Kidney epithelial cell (primary cell): ENCODE results near the gene P2RY8. TPM values are rescaled to one million over a fixed set of nuclear protein-coding genes. Genes with fewer than 3 reads are reported as not detected.
"Not testable (repeated sequence)": the region's sequence is repeated elsewhere in the genome, so short reads cannot be mapped to it uniquely, and the experiment has no call there.

Experiments used
- DNase-seq: peaks from one replicate; pipeline ENCODE4 v3.0.0-alpha.2; 2010; ENCODE audit warnings: low read depth
- H3K27me3 ChIP-seq: 2 replicates; pipeline ENCODE4 v1.6.0; 2011; ENCODE audit warnings: low read length; ENCODE audit not compliant: control insufficient read depth, insufficient read depth
- H3K36me3 ChIP-seq: 2 replicates; pipeline ENCODE4 v1.5.1; 2011; ENCODE audit warnings: low read length; ENCODE audit not compliant: control insufficient read depth, insufficient read depth
- H3K4me3 ChIP-seq: 2 replicates; pipeline ENCODE4 v1.5.1; 2011; ENCODE audit warnings: low read depth, mild to moderate bottlenecking, control low read depth, low read length
- total RNA-seq: library from RNA; depleted of rRNA; stranded (reverse); fragments of >200 nt; gene quantifications from 2 replicates; pipeline ENCODE4 v1.2.3, GENCODE V29; 2015
- TF ChIP-seq, protein P1 (sequence below): IDR thresholded peaks from 2 replicates; pipeline ENCODE4 v1.5.1; 2011; ENCODE audit warnings: mild to moderate bottlenecking, moderate library complexity, low read length, control low read depth, inconsistent platforms; ENCODE audit not compliant: insufficient read depth, poor library complexity, severe bottlenecking

The P2RY8 gene
- total RNA-seq, 1 donor from 2014 or later, result not detected

DNA sequence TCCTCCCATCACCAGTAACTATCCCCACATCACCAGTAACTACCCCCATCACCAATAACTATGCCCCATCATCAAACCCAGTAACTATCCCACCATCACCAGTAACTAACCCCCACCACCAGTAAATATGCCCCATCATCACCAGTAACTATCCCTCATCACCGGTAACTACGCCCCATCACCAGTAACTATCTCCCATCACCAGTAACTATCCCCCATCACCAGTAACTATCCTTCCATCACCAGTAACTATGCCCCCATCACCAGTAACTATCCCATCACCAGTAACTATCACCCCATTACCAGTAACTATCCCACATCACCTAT lies 87.2 kb downstream of the P2RY8 start:
- DNase-seq, result no peak
- TF ChIP-seq, protein P1, sequence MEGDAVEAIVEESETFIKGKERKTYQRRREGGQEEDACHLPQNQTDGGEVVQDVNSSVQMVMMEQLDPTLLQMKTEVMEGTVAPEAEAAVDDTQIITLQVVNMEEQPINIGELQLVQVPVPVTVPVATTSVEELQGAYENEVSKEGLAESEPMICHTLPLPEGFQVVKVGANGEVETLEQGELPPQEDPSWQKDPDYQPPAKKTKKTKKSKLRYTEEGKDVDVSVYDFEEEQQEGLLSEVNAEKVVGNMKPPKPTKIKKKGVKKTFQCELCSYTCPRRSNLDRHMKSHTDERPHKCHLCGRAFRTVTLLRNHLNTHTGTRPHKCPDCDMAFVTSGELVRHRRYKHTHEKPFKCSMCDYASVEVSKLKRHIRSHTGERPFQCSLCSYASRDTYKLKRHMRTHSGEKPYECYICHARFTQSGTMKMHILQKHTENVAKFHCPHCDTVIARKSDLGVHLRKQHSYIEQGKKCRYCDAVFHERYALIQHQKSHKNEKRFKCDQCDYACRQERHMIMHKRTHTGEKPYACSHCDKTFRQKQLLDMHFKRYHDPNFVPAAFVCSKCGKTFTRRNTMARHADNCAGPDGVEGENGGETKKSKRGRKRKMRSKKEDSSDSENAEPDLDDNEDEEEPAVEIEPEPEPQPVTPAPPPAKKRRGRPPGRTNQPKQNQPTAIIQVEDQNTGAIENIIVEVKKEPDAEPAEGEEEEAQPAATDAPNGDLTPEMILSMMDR, result no peak
- Histone ChIP-seq H3K36me3 (no peaks in the 10 kb centered on the region), H3K27me3 (no peaks in the 10 kb centered on the region), H3K4me3 (no peak overlapping the region)

DNA sequence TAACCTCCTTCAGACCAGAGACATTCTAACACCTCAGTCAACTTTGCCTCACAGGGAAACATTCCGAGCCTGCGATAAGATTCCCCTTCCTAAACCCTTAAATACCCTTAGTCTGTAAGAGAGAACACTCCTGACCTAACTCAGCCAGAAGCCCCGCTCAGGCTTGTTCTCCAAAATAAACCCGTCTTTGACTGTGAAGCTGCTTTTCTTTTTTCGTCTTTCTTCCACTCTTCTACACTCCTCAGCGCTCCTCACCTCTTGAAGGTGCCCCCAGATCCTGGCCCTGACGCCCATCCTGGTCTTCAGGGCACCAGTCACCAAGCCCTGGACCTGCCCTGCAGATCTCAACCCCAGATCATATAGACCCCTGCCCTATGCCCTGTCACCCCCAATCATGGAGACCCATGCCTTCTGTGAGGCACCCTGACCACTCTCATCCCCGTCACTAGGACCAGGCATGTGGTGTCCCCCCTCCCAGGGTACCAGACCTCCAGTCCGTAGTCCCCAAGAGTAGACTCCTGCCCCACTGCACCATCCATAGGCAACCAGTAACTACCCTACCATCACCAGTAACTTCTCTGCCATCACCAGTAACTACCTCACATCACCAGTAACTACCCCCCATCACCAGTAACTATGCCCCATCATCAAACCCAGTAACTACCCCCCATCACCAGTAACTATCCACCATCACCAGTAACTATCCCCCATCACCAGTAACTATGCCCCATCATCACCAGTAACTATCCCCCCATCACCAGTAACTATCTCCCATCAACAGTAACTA lies 87.8 kb downstream of the P2RY8 start:
- no peak for DNase-seq
- Histone ChIP-seq H3K27me3 (no peaks in the 10 kb centered on the region), H3K4me3 (no peak overlapping the region), H3K36me3 (no peaks in the 10 kb centered on the region)
- TF ChIP-seq, protein P1, result no peak

DNA sequence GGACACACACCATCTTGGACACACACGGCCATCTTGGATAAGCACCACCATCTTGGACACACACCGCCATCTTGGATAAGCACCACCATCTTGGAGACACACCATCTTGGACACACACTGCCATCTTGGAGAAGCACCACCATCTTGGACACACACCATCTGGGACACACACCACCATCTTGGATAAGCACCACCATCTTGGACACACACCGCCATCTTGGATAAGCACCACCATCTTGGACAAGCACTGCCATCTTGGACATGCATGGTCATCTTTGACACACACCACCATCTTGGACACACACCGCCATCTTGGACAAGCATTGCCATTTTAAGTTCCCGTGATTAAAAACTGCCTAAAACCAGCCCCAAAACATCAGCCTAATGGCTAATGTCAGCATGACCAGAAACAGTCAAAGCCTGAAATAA lies 88.4 kb downstream of the P2RY8 start:
- H3K4me3 ChIP-seq, H3K27me3 ChIP-seq, H3K36me3 ChIP-seq, DNase-seq: not testable (repeated sequence)

DNA sequence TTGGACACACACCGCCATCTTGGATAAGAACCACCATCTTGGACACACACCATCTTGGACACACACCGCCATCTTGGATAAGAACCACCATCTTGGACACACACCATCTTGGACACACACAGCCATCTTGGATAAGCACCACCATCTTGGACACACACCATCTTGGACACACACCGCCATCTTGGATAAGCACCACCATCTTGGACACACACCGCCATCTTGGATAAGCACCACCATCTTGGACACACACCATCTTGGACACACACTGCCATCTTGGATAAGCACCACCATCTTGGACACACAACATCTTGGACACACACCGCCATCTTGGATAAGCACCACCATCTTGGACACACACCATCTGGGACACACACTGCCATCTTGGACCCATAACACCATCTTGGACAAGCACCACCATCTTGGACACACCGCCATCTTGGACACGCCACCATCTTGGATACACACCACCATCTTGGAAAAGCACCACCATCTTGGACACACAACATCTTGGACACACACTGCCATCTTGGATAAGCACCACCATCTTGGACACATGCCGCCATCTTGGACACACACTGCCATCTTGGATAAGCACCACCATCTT lies 88.9 kb downstream of the P2RY8 start:
- not testable (repeated sequence) for H3K27me3 ChIP-seq, H3K4me3 ChIP-seq, H3K36me3 ChIP-seq, DNase-seq

DNA sequence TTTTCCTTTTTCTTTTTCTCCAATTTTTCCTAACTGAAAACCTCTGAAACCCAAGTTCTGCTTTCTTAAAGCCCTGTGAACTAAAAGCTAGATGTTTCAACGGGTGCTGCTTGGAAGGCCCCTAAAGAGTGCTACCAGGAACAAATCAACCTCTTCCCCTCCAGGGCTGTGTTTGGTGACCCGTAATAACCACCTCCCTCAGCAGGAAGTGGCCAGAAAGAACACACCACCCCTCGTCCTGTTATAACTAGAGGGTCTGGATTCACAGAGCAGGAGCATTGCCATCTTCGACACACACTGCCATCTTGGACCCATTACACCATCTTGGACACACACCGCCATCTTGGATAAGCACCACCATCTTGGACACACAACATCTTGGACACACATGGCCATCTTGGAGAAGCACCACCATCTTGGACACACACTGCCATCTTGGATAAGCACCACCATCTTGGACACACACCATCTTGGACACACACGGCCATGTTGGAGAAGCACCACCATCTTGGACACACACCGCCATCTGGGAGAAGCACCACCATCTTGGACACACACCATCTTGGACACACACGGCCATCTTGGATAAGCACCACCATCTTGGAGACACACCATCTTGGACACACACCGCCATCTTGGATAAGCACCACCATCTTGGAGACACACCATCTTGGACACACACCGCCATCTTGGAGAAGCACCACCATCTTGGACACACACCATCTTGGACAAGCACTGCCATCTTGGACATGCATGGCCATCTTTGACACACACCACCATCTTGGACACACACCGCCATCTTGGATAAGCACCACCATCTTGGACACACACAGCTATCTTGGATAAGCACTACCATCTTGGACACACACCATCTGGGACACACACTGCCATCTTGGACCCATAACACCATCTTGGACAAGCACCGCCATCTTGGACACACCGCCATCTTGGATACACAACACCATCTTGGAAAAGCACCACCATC lies 89.7 kb downstream of the P2RY8 start:
- not testable (repeated sequence) for DNase-seq

DNA sequence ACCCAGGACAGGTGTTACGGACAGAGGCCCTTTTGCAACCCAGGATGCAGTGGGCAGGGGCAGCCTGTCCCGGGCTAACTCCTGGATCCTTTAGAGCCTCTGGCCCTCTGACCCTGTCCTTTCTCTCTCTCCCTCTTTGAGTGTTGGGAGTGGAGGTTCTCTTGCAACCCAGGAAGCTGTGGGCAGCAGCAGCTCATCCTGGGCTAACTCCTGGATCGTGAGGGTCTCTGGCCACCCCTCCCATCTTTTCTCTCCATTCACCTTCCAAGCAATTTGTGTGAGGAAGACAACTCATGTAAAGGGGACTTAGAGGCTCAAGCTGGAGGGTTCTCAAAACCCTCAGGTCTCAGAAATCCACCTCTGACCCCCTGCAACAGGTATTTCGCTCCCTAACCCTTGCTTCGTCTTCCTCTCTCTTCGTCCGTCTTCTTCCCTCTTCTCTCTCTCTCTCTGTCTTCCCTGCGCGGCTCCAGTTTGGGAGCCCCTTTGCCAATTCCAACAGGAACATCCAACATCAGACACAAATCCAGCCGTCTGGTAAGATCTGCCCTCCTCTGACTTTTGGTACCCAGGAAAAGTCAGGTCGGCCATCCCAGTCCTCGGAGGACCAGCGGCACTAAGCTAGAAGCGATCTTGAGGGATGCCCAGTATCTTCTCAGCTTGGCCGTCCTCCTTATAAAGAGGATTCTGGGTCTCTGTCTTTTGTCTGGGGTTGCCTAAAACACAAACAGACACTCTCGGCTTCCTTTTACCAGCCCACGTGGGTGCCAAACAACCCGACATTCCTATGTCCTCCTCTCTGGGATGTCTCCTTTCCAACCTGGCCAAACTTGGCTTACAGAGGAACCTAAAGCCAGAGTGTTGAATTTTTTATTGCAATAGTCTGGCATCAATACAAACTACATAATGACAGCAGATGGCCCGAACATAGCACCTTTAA lies 92.2 kb downstream of the P2RY8 start:
- H3K4me3 ChIP-seq, result no peak overlapping the region
- no peaks in the 10 kb centered on the region for H3K36me3 ChIP-seq
- H3K27me3 ChIP-seq, result no peaks in the 10 kb centered on the region
- TF ChIP-seq, protein P1, result no peak
- DNase-seq, result no peak

More for the DNA sequence above, 89.7 kb downstream of the P2RY8 start:
- H3K27me3 ChIP-seq, H3K36me3 ChIP-seq, H3K4me3 ChIP-seq: not testable (repeated sequence)
